Limb (tissue), 2 donors: ENCODE measurements around the gene MPPED1.

ENCODE experiments used
- DNase-seq, 2 donors: peaks; one replicate each; pipeline ENCODE4 v3.0.0-alpha.2; 2016; ENCODE audit errors: extremely low spot score in 2 of 2

The MPPED1 gene

GRCh38 chr22:43409800-43410199 is 2.0 kb upstream of the MPPED1 start:
- DNase-seq, result no peak

GRCh38 chr22:43411040-43411868 is 560 bp upstream of the MPPED1 start:
- no peak for DNase-seq

GRCh38 chr22:43412808-43413795 is 1.3 kb downstream of the MPPED1 start:
- DNase-seq, result no peak

- DNase-seq, result no peak
Measured at GRCh38 chr22:43413826-43414225, 2.0 kb downstream of the MPPED1 start.

GRCh38 chr22:43415681-43416080 is 3.9 kb downstream of the MPPED1 start:
- DNase-seq, result no peak

- no peak for DNase-seq
Measured at GRCh38 chr22:43417555-43417954, 5.7 kb downstream of the MPPED1 start.

- no peak for DNase-seq
Measured at GRCh38 chr22:43418079-43418825, 6.4 kb downstream of the MPPED1 start.

GRCh38 chr22:43419371-43420080 is 7.7 kb downstream of the MPPED1 start:
- no peak for DNase-seq

- no peak for DNase-seq
Measured at GRCh38 chr22:43421046-43421665, 9.3 kb downstream of the MPPED1 start.

- DNase-seq, result no peak
Measured at GRCh38 chr22:43421914-43422615, 10.3 kb downstream of the MPPED1 start.

- DNase-seq, result no peak
Measured at GRCh38 chr22:43423046-43423445, 11.2 kb downstream of the MPPED1 start.

GRCh38 chr22:43424201-43424600 is 12.4 kb downstream of the MPPED1 start:
- DNase-seq, result no peak

- DNase-seq, result peak; percentile 40 to 64
Measured at GRCh38 chr22:43424666-43425630, 13.1 kb downstream of the MPPED1 start.

- DNase-seq, result no peak
Measured at GRCh38 chr22:43425976-43426785, 14.4 kb downstream of the MPPED1 start.

GRCh38 chr22:43426816-43427215 is 15.0 kb downstream of the MPPED1 start:
- DNase-seq, result no peak

GRCh38 chr22:43427296-43428004 is 15.6 kb downstream of the MPPED1 start:
- DNase-seq, result no peak

- no peak for DNase-seq
Measured at GRCh38 chr22:43428005-43428485, 16.2 kb downstream of the MPPED1 start.
